BLaER1 (cell line): ENCODE results near the gene CYP46A1.

ENCODE experiments used
- H3K27ac ChIP-seq: shearing (Covaris generic); formaldehyde crosslinking; 2 replicates; pipeline ENCODE4 v1.8.1; 2022
- H3K27me3 ChIP-seq: shearing (Covaris generic); formaldehyde crosslinking; 2 replicates; pipeline ENCODE4 v1.8.1; 2022
- H3K36me3 ChIP-seq: shearing (Covaris generic); formaldehyde crosslinking; 2 replicates; pipeline ENCODE4 v1.8.1; 2022
- H3K4me1 ChIP-seq: shearing (Covaris generic); formaldehyde crosslinking; 2 replicates; pipeline ENCODE4 v1.8.1; 2022
- H3K4me2 ChIP-seq: shearing (Covaris generic); formaldehyde crosslinking; 2 replicates; pipeline ENCODE4 v1.8.1; 2022
- H3K4me3 ChIP-seq: shearing (Covaris generic); formaldehyde crosslinking; 2 replicates; pipeline ENCODE4 v1.8.1; 2022
- H3K9ac ChIP-seq: shearing (Covaris generic); formaldehyde crosslinking; 2 replicates; pipeline ENCODE4 v1.8.1; 2022
- H3K9me3 ChIP-seq: shearing (Covaris generic); formaldehyde crosslinking; 2 replicates; pipeline ENCODE4 v1.8.1; 2022
- H4K20me1 ChIP-seq: shearing (Covaris generic); formaldehyde crosslinking; 2 replicates; pipeline ENCODE4 v1.8.1; 2022
- Cebpa-rat ChIP-seq: shearing (Covaris generic); IDR thresholded peaks from 2 replicates; pipeline ENCODE4 v1.8.1; 2022

CYP46A1 gene

GRCh38 chr14:99775351-99775750, 91.3 kb downstream of the CYP46A1 start:
- peak overlapping the region; percentile 37 for H3K4me2 ChIP-seq
- no peak overlapping the region for H3K27ac ChIP-seq

More at GRCh38 chr14:99775351-99775750, 91.3 kb downstream of the CYP46A1 start:
- H3K9ac ChIP-seq: no peak overlapping the region
- TF ChIP-seq Cebpa-rat: no peak
- no peak overlapping the region for H3K4me3 ChIP-seq
- no peaks in the 10 kb centered on the region for H3K36me3 ChIP-seq
- H3K27me3 ChIP-seq: no peaks in the 10 kb centered on the region
- peaks cover 30% of the 10 kb centered on the region for H3K4me1 ChIP-seq
- H4K20me1 ChIP-seq: no peaks in the 10 kb centered on the region
- peaks cover 18% of the 10 kb centered on the region for H3K9me3 ChIP-seq
